ENCODE results near the gene WDR74.
A peak's percentile ranks its signal among the peaks of the same experiment; 100 is the strongest.

DNA sequence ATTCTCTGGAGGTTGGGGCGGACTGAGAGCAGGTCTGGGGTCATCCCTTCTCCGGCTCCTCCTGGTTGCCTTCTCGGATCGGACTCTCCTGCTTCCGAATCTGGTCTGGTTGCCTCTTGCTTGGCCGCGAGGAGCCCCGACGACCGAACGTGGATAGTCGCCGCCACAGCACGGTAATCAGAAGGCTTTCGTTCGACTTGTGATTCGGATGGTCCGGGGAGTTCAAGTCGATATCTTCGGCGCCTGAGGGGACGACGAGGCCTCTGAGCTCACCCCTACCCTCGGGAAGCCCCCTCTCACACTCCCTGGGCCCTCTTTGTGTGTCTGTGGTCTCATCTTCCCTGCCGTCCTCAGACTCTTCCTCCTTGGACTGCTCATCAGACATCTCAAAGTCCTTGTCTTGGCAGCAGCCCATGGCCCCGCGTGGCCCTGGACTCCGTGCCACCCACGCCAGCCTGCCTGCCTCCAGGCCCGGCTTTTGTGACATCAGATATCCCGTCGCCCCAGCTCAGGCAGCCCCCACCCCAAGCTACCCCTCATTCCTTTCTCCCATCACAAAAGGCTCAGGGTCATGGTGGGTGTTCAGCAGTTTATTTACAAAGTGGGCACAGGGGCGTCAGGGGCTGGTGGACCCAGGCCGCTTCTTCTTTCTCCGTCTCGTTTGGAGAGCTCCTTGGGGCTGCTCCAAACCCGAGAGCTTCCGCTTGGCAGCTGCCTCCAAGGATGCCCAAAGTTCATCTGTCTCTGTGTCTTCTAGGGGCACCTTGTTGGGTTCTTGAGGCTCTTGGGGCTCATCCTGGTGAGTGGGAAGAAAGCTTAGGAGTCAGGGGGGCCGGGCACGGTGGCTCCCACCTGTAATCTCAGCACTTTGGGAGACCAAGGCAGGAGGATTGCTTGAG is 6.8 kb downstream of the WDR74 start, which contains the start of gene TEX54:
- TF ChIP-seq, protein P1, sequence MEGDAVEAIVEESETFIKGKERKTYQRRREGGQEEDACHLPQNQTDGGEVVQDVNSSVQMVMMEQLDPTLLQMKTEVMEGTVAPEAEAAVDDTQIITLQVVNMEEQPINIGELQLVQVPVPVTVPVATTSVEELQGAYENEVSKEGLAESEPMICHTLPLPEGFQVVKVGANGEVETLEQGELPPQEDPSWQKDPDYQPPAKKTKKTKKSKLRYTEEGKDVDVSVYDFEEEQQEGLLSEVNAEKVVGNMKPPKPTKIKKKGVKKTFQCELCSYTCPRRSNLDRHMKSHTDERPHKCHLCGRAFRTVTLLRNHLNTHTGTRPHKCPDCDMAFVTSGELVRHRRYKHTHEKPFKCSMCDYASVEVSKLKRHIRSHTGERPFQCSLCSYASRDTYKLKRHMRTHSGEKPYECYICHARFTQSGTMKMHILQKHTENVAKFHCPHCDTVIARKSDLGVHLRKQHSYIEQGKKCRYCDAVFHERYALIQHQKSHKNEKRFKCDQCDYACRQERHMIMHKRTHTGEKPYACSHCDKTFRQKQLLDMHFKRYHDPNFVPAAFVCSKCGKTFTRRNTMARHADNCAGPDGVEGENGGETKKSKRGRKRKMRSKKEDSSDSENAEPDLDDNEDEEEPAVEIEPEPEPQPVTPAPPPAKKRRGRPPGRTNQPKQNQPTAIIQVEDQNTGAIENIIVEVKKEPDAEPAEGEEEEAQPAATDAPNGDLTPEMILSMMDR (IDR thresholded peaks at IDR 0.05; ENCODE audit: insufficient read depth, low read length), result no peak
- TF ChIP-seq POLR2AphosphoS5 (IDR thresholded peaks at IDR 0.05; ENCODE audit: low read depth), result peak; percentile 68
- no peak for TF ChIP-seq SPI1 (IDR thresholded peaks at IDR 0.05; ENCODE audit: borderline replicate concordance, low read depth)
- no peak for TF ChIP-seq GABPA (IDR thresholded peaks at IDR 0.05; ENCODE audit: low read depth)
